RWPE1 (cell line): ENCODE results near the gene MAG.

ENCODE experiments used
- CTCF ChIA-PET: fragments of 350-600 bp; sonication (Branson Sonifier 250); formaldehyde crosslinking; extraction: SDS; loops from one replicate; lab custom pipeline; 2021; lab: Yijun Ruan, JAX
- POLR2A ChIA-PET: fragments of 400-600 bp; formaldehyde crosslinking; extraction: SDS; loops from one replicate; lab custom pipeline; 2020; ENCODE audit warnings: antibody characterized with exemption; ENCODE audit not compliant: low non-redundant PET; lab: Yijun Ruan, JAX
- DNase-seq: peaks from one replicate; pipeline ENCODE4 v3.0.0; 2012; ENCODE audit warnings: low spot score
- H3K27ac ChIP-seq: fragments of 450-650 bp; 2 replicates; pipeline ENCODE4 v1.5.1; 2017
- CTCF ChIP-seq: fragments of 450-650 bp; conservative IDR thresholded peaks from 2 replicates; pipeline ENCODE4 v1.5.1; 2017; ENCODE audit warnings: low read depth, mild to moderate bottlenecking

The MAG gene

GRCh38 chr19:35268536-35269437 is 23.2 kb upstream of the MAG start, which contains the start of gene USF2:
USF2 (plus strand) TSS chr19:35268962; CDS start chr19:35269102, 140 bp downstream.
- POLR2A ChIA-PET, result no interaction called here
- CTCF ChIA-PET, result interaction anchor here (0.6 to 1.4 kb wide), 5 partner anchors 55 to 202 kb away, joined by 3 to 6 read pairs (median 4); no protein-coding TSS in a partner anchor
- no peak for TF ChIP-seq CTCF
- peak; percentile 81 for DNase-seq
- peak within 1 kb of the TSS; percentile 95 for H3K27ac ChIP-seq

GRCh38 chr19:35269438-35270117 is 22.4 kb upstream of the MAG start:
- H3K27ac ChIP-seq, result peak overlapping the region; percentile 95
- POLR2A ChIA-PET, result interaction anchor here (0.5 kb wide), 1 partner anchor 443 kb away, joined by 3 read pairs; no protein-coding TSS in a partner anchor
- TF ChIP-seq CTCF, result peak; percentile 79
- DNase-seq, result peak; percentile 78
- CTCF ChIA-PET, result interaction anchor here (0.5 to 1.4 kb wide), 9 partner anchors 8 to 203 kb away, joined by 3 to 7 read pairs (median 4); no protein-coding TSS in a partner anchor

- no peak for TF ChIP-seq CTCF
- POLR2A ChIA-PET, result no interaction called here
- CTCF ChIA-PET, result interaction anchor here (0.7 kb wide), 1 partner anchor 142 kb away, joined by 3 read pairs; no protein-coding TSS in a partner anchor
- H3K27ac ChIP-seq, result peak overlapping the region; percentile 95
- no peak for DNase-seq
These were observed 21.6 kb upstream of the MAG start for GRCh38 chr19:35270381-35270811.

GRCh38 chr19:35271546-35271945 is 20.4 kb upstream of the MAG start:
- no peak for TF ChIP-seq CTCF
- ChIA-PET CTCF (interaction anchor here (0.6 kb wide), 1 partner anchor 62 kb away, joined by 4 read pairs; no protein-coding TSS in a partner anchor), POLR2A (no interaction called here)
- no peak for DNase-seq
- no peak overlapping the region; the same call in 1 of the 2 replicates for H3K27ac ChIP-seq

GRCh38 chr19:35272122-35272719 is 19.7 kb upstream of the MAG start:
- POLR2A ChIA-PET, result interaction anchor here (0.5 to 0.7 kb wide), 2 partner anchors 47 to 152 kb away, joined by 3 read pairs; no protein-coding TSS in a partner anchor
- no peak overlapping the region for H3K27ac ChIP-seq
- no peak for DNase-seq
- no peak for TF ChIP-seq CTCF
- CTCF ChIA-PET, result interaction anchor here (0.6 kb wide), 1 partner anchor 61 kb away, joined by 4 read pairs; no protein-coding TSS in a partner anchor
